C4-2B (cell line): Measurements from ENCODE around the gene VSX1.

Experiments
- H3K27ac ChIP-seq: fragments of 450-650 bp; 2 replicates; pipeline ENCODE4 v1.5.1; 2017
- CTCF ChIP-seq: fragments of 450-650 bp; conservative IDR thresholded peaks from 2 replicates; pipeline ENCODE4 v1.5.1; 2017; ENCODE audit warnings: mild to moderate bottlenecking
- ZFX ChIP-seq: fragments of 450-650 bp; IDR thresholded peaks from 2 replicates; pipeline ENCODE4 v1.6.1; 2017

Gene VSX1

GRCh38 chr20:25100914-25101313, 19.0 kb upstream of the VSX1 start:
- H3K27ac ChIP-seq, result no peak overlapping the region
- TF ChIP-seq ZFX (no peak), CTCF (no peak)

- H3K27ac ChIP-seq, result no peak overlapping the region
- TF ChIP-seq ZFX (no peak), CTCF (no peak)
Measured at GRCh38 chr20:25099601-25100140, 17.7 kb upstream of the VSX1 start.

GRCh38 chr20:25097498-25097897, 15.6 kb upstream of the VSX1 start:
- H3K27ac ChIP-seq, result no peak overlapping the region
- TF ChIP-seq CTCF, result no peak

- H3K27ac ChIP-seq, result no peak overlapping the region
- no peak for TF ChIP-seq CTCF
- TF ChIP-seq ZFX, result no peak
Measured at GRCh38 chr20:25090492-25091429, 8.8 kb upstream of the VSX1 start.

- TF ChIP-seq ZFX (no peak), CTCF (no peak)
- no peak overlapping the region for H3K27ac ChIP-seq
Measured at GRCh38 chr20:25089662-25090061, 7.7 kb upstream of the VSX1 start.

- TF ChIP-seq ZFX (no peak), CTCF (no peak)
- H3K27ac ChIP-seq, result no peak overlapping the region
Measured at GRCh38 chr20:25089096-25089495, 7.2 kb upstream of the VSX1 start.

- H3K27ac ChIP-seq, result no peak overlapping the region
- no peak for TF ChIP-seq ZFX
- TF ChIP-seq CTCF, result no peak
Measured at GRCh38 chr20:25088267-25088666, 6.3 kb upstream of the VSX1 start.
